GM15510 (cell line): ENCODE measurements around the gene SLMAP.

ENCODE experiments used
- POLR2A ChIP-seq: IDR thresholded peaks from 3 replicates; pipeline ENCODE4 v1.6.1; 2011; ENCODE audit warnings: borderline replicate concordance; ENCODE audit not compliant: insufficient read length; ENCODE audit errors: extremely low read depth

SLMAP gene

GRCh38 chr3:57794951-57795350 is 38.8 kb downstream of the SLMAP start:
- TF ChIP-seq POLR2A = no peak

DNA sequence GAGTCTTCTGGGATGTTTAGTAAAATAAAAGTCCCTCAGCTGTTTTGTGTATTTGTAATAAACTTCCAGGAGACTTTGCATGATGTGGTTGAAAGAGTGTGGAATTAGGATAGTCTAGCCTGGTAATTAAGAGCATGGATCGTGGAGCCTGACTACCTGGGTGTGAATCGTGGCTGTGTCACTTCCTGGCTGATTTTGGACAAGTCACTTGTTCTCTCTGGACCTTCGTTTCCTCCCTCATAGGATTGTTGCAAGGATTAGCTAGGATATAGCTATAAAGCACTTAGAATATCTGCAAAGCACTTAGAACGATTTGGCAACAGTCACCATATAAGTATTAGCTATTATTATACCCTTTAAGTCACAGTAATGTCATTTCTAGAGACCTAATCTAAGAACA is 40.2 kb downstream of the SLMAP start:
- no peak for TF ChIP-seq POLR2A

- no peak for TF ChIP-seq POLR2A
Observed at GRCh38 chr3:57797701-57798487, 41.8 kb downstream of the SLMAP start.

GRCh38 chr3:57803647-57804081 is 47.6 kb downstream of the SLMAP start:
- no peak for TF ChIP-seq POLR2A

GRCh38 chr3:57805266-57805665 is 49.2 kb downstream of the SLMAP start:
- TF ChIP-seq POLR2A = no peak

DNA sequence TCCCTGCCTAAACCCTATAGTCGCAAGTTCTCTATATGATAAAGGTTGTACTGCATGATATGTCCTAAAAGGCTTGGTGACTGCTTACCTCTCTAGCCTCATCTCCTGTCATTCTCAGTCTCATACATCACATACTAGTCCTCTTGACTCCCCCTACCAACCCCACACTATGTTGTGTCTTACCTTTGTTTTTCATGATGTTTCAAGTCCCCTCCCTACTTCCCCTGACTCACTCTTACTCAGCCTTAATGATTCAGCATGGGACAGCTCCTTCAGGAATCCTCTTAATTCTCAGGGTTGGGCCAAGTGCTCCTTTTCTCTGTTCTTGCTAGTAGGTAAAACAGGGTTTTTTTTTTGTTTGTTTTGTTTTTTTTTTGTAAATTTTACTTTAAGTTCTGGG is 49.6 kb downstream of the SLMAP start:
- TF ChIP-seq POLR2A = no peak

- TF ChIP-seq POLR2A = no peak
Observed at GRCh38 chr3:57808961-57809608, 53.0 kb downstream of the SLMAP start.

GRCh38 chr3:57809609-57809968 is 53.5 kb downstream of the SLMAP start:
- TF ChIP-seq POLR2A = no peak

- no peak for TF ChIP-seq POLR2A
Observed at GRCh38 chr3:57810048-57810447, 53.9 kb downstream of the SLMAP start.

DNA sequence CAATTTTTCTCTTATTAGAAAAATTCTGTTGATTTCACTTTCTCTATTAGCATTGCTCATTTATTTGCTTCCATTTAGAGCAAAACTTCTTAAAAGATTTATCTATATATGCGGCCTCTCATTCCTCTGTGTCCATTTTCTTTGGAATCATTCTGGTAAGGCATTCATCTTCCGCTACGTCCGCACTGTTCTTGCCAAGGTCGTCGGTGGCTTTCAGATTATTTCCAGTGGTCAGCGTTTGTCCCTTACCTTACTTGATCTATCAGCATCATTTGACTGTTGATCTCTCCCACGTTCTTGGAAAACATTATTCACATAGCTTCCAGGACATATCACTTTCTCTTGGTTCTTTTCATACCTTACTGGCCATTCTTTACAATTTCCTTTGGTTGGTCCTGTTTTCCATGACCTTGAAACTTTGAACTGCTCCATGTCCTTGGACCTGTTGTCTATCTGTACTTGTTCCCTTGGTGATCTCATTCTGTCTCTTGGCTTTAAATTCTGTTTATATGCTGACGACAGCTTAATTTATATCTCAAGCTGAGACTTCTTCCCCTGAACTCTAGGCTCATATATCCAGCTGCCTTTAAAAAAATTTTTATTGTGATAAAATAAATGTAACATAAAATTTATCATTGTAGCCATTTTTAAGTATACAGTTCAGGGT is 54.5 kb downstream of the SLMAP start:
- no peak for TF ChIP-seq POLR2A

DNA sequence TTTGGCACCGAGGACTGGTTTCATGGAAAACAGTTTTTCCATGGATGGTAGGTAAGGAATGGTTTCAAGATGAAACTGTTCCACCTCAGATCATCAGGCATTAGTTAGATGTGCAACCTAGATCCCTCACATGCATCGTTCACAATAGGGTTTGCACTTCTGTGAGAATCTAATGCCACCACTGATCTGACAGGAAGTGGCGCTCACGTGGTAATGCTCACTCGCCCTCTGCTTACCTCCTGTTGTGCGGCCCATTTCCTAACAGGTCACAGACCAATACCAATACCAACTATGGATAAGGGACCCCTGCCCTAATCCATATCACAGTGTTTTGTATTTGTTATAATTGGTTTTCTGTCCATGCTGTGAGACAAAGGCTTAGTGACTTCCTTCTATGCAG is 58.9 kb downstream of the SLMAP start:
- no peak for TF ChIP-seq POLR2A

DNA sequence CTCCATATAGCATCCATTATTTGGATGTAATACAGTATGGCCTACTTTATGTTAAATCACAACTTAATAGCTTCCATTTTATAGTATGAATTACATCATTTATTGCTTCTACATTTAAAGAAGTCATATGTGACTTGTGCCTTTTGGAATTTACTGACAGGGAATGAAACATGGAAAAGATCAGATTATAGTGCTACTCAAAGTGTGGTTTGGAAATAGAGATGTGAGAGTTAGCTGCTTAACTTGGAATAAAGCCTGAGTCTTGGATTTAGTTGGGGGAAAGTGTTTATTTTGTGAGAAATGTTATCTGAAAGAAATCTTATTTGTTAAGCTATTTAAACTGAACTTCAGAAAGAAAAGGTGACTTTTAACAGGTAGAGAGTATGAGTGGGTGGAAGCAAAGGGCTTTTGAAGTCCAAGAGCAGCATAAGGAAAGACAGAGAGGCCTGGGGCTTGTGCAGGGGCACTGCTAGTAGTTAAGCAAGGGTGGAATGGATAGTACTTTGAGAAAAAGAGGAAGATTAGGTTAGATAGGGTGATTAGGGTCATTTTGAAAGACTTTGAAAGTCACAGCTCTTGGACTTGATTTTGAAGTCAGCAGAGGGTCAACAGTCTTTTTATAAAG is 60.5 kb downstream of the SLMAP start:
- TF ChIP-seq POLR2A = no peak

DNA sequence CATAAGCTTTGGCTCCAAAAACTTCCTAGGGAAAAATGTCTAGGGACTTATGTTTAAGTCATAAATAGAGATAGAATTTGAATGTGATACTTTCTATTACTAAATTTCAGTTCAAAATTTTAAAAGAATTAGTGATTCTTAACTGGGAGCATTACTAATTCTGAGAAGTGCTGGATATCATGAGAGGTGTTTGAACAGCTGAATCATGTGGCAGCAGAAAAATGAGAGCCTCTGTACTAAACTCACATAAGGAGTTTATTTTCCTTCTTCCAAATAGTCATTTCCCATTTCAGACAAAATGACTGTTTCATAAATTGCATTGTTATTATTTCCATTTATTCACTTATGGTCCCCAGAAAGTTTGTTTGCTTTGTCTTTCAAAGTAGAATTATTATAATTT is 62.7 kb downstream of the SLMAP start:
- no peak for TF ChIP-seq POLR2A

DNA sequence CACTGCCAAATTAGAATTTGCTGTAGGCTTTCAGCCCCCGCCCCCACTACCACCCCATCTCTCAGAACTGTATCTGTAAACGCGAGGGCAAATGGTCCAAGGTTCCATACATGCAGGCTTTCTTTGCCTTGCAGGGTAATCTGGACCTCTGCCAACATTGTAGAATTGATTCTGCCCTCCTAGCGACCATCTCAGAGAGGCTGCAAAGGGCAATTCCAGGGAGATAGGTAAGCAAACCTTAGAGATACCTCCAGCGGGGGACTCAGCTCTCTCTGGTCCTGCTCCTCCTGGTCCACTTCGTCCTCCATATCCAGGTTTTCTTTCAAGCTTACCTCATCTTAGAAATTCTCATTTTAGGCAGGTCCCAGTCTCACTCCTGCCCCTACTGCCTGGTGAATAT is 64.4 kb downstream of the SLMAP start:
- TF ChIP-seq POLR2A = no peak

GRCh38 chr3:57821765-57822164 is 65.7 kb downstream of the SLMAP start:
- no peak for TF ChIP-seq POLR2A
